GM12872 (cell line): ENCODE data around the gene GRAMD1B.

Source experiments
- TF ChIP-seq, protein P1 (sequence below): IDR thresholded peaks from 3 replicates; pipeline ENCODE4 v1.5.1; 2011; ENCODE audit warnings: low read depth, mild to moderate bottlenecking, low read length, moderate library complexity; ENCODE audit not compliant: insufficient read depth

The GRAMD1B gene

GRCh38 chr11:123564221-123564620, 134.2 kb downstream of the GRAMD1B start:
- TF ChIP-seq, protein P1, sequence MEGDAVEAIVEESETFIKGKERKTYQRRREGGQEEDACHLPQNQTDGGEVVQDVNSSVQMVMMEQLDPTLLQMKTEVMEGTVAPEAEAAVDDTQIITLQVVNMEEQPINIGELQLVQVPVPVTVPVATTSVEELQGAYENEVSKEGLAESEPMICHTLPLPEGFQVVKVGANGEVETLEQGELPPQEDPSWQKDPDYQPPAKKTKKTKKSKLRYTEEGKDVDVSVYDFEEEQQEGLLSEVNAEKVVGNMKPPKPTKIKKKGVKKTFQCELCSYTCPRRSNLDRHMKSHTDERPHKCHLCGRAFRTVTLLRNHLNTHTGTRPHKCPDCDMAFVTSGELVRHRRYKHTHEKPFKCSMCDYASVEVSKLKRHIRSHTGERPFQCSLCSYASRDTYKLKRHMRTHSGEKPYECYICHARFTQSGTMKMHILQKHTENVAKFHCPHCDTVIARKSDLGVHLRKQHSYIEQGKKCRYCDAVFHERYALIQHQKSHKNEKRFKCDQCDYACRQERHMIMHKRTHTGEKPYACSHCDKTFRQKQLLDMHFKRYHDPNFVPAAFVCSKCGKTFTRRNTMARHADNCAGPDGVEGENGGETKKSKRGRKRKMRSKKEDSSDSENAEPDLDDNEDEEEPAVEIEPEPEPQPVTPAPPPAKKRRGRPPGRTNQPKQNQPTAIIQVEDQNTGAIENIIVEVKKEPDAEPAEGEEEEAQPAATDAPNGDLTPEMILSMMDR: no peak

- TF ChIP-seq, protein P1: no peak
These were observed 136.8 kb downstream of the GRAMD1B start for GRCh38 chr11:123566852-123567251.

DNA sequence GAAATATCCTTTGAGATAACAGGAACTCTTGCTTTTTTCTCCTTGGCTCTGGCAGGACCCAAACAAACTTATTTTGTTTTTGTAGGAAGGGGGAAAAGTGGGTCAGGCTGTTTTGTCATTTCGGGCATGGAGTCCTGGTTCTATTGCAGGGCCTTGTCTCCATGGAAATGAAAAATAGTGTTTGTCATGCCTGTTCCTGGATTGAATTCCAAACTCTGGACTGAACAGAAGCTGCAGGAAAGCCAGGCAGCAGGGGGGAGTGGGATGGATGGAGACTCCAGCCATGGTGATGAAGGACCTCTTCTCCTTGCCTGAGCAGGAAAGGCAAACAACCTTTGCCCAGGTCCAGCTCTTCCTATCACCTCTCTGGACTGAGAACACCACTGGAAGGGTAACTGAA, 137.4 kb downstream of the GRAMD1B start:
- TF ChIP-seq, protein P1: no peak

- TF ChIP-seq, protein P1: no peak
These were observed 138.3 kb downstream of the GRAMD1B start for GRCh38 chr11:123568367-123568870.

DNA sequence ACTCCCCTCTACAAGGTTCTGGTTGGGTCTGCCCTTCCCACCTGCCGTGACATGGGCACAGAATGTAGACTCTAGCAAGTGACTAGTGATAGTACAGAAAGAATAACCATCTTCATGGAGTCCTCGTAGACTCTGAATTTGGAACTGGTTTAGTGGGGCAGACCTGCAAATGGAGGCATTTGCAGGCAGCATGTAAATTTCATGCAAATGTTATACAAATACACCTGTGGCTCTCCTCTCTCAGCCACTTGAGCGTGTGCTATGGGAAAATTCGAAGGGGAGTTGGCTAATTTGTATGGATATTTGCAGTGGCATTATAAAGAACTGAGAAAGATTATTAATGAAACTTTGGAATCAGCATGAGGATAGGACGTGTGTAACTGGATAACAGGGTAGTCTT, 139.3 kb downstream of the GRAMD1B start:
- TF ChIP-seq, protein P1: no peak

DNA sequence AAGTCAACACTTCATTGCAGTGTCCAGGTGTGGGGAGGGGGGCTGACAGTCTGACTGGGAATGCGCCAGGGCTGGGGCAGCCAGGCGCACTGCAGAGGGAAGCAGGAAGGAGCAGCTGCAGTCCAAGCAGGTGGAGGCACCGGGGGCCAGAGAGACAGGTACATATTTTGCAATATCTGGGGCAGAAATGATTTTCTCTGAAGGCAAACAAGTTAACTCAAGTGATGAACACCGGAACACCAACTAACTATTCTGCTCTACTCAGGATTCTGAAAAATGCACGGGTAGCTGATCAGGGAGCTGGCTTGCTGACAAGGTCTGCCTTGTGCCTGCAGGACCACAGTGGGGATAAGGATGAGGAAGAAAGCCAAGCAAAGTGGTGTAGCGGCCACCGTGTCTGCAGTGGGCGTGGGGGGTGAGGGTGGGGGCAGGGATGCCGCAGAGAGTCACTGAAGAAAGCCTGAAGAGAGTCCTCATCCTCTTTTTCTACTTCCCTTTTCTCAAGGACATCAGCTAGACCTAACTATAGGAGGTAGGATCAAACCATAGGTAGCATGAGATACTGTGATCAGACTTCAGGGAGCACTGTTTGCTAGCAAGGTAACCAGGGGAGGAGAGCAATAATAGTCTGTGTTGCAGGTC, 141.0 kb downstream of the GRAMD1B start:
- TF ChIP-seq, protein P1: no peak

- TF ChIP-seq, protein P1: no peak
These were observed 143.2 kb downstream of the GRAMD1B start for GRCh38 chr11:123573286-123573685.

GRCh38 chr11:123575441-123575840, 145.4 kb downstream of the GRAMD1B start:
- TF ChIP-seq, protein P1: no peak
